ENCODE data around the gene IFNGR2. TPM values are rescaled to one million over a fixed set of nuclear protein-coding genes. Genes with fewer than 3 reads are reported as not detected.

IFNGR2 gene
- total RNA-seq, 1 experiment from 2014 or later = 52.1 TPM

GRCh38 chr21:33412832-33413519, 9.8 kb downstream of the IFNGR2 start:
- no peak overlapping the region for H3K4me2 ChIP-seq (ENCODE audit: low read depth, low read length, poor library complexity, severe bottlenecking)
- H3K27ac ChIP-seq (ENCODE audit: low read length) = no peak overlapping the region
- no peak overlapping the region for H3K4me3 ChIP-seq (ENCODE audit: low read length)
- H3K27me3 ChIP-seq (ENCODE audit: low read length) = no peaks in the 10 kb centered on the region
- H3K79me2 ChIP-seq (ENCODE audit: low read length) = peaks cover 89% of the 10 kb centered on the region
- no peak overlapping the region for H3K9ac ChIP-seq (ENCODE audit: low read length)
- H2AFZ ChIP-seq (ENCODE audit: low read length) = no peak overlapping the region
- peaks cover 15% of the 10 kb centered on the region; the same call in 1 of the 2 replicates for H3K36me3 ChIP-seq (ENCODE audit: insufficient read depth, low read length)
- H3K9me3 ChIP-seq (ENCODE audit: low read length) = no peaks in the 10 kb centered on the region
- no peaks in the 10 kb centered on the region for H3K4me1 ChIP-seq (ENCODE audit: low read length)
- peaks cover 22% of the 10 kb centered on the region; the same call in 1 of the 2 replicates for H4K20me1 ChIP-seq (ENCODE audit: insufficient read depth, low read depth, low read length)
- no peaks in the 10 kb centered on the region for H3K9me2 ChIP-seq (replicated peaks; ENCODE audit: insufficient read depth, low read length)
- DNase-seq = no peak

- Histone ChIP-seq H3K36me3 (ENCODE audit: insufficient read depth, low read length) (peaks cover 22% of the 10 kb centered on the region; the same call in 1 of the 2 replicates), H3K9ac (ENCODE audit: low read length) (no peak overlapping the region), H3K27me3 (ENCODE audit: low read length) (no peaks in the 10 kb centered on the region), H3K4me1 (ENCODE audit: low read length) (no peaks in the 10 kb centered on the region), H3K79me2 (ENCODE audit: low read length) (peaks cover 88% of the 10 kb centered on the region), H2AFZ (ENCODE audit: low read length) (no peak overlapping the region), H3K27ac (ENCODE audit: low read length) (no peak overlapping the region), H3K9me3 (ENCODE audit: low read length) (no peaks in the 10 kb centered on the region), H3K9me2 (replicated peaks; ENCODE audit: insufficient read depth, low read length) (no peaks in the 10 kb centered on the region), H3K4me2 (ENCODE audit: low read depth, low read length, poor library complexity, severe bottlenecking) (no peak overlapping the region), H4K20me1 (ENCODE audit: insufficient read depth, low read depth, low read length) (peaks cover 22% of the 10 kb centered on the region; the same call in 1 of the 2 replicates), H3K4me3 (ENCODE audit: low read length) (no peak overlapping the region)
- no peak for DNase-seq
Measured at GRCh38 chr21:33414068-33414467, 10.9 kb downstream of the IFNGR2 start.

GRCh38 chr21:33414926-33415325, 11.7 kb downstream of the IFNGR2 start:
- Histone ChIP-seq H3K9me3 (ENCODE audit: low read length) (no peaks in the 10 kb centered on the region), H3K4me2 (ENCODE audit: low read depth, low read length, poor library complexity, severe bottlenecking) (no peak overlapping the region), H3K27me3 (ENCODE audit: low read length) (no peaks in the 10 kb centered on the region), H3K9ac (ENCODE audit: low read length) (no peak overlapping the region), H3K9me2 (replicated peaks; ENCODE audit: insufficient read depth, low read length) (no peaks in the 10 kb centered on the region), H3K36me3 (ENCODE audit: insufficient read depth, low read length) (peaks cover 26% of the 10 kb centered on the region; the same call in 1 of the 2 replicates), H3K4me3 (ENCODE audit: low read length) (no peak overlapping the region), H2AFZ (ENCODE audit: low read length) (no peak overlapping the region), H3K4me1 (ENCODE audit: low read length) (no peaks in the 10 kb centered on the region), H3K79me2 (ENCODE audit: low read length) (peaks cover 88% of the 10 kb centered on the region), H3K27ac (ENCODE audit: low read length) (no peak overlapping the region), H4K20me1 (ENCODE audit: insufficient read depth, low read depth, low read length) (peaks cover 22% of the 10 kb centered on the region; the same call in 1 of the 2 replicates)
- DNase-seq = no peak

- Histone ChIP-seq H3K9ac (ENCODE audit: low read length) (no peak overlapping the region), H3K9me3 (ENCODE audit: low read length) (no peaks in the 10 kb centered on the region), H3K79me2 (ENCODE audit: low read length) (peaks cover 65% of the 10 kb centered on the region), H2AFZ (ENCODE audit: low read length) (no peak overlapping the region), H3K36me3 (ENCODE audit: insufficient read depth, low read length) (peaks cover 34% of the 10 kb centered on the region), H3K4me2 (ENCODE audit: low read depth, low read length, poor library complexity, severe bottlenecking) (no peak overlapping the region), H3K9me2 (replicated peaks; ENCODE audit: insufficient read depth, low read length) (no peaks in the 10 kb centered on the region), H3K27ac (ENCODE audit: low read length) (no peak overlapping the region), H3K27me3 (ENCODE audit: low read length) (no peaks in the 10 kb centered on the region), H4K20me1 (ENCODE audit: insufficient read depth, low read depth, low read length) (0 out of 2 replicates have a peak, but pooled peaks cover 5% of the 10 kb centered on the region), H3K4me3 (ENCODE audit: low read length) (no peak overlapping the region), H3K4me1 (ENCODE audit: low read length) (no peaks in the 10 kb centered on the region)
- DNase-seq = no peak
Measured at GRCh38 chr21:33418691-33419090, 15.5 kb downstream of the IFNGR2 start.

- H3K9ac ChIP-seq (ENCODE audit: low read length) = no peak overlapping the region
- H3K4me2 ChIP-seq (ENCODE audit: low read depth, low read length, poor library complexity, severe bottlenecking) = no peak overlapping the region
Measured at GRCh38 chr21:33419538-33420123, 16.4 kb downstream of the IFNGR2 start.

GRCh38 chr21:33421713-33422393, 18.6 kb downstream of the IFNGR2 start:
- Histone ChIP-seq H3K27me3 (ENCODE audit: low read length) (no peaks in the 10 kb centered on the region), H3K9me3 (ENCODE audit: low read length) (no peaks in the 10 kb centered on the region), H3K4me1 (ENCODE audit: low read length) (no peaks in the 10 kb centered on the region), H3K9ac (ENCODE audit: low read length) (no peak overlapping the region), H4K20me1 (ENCODE audit: insufficient read depth, low read depth, low read length) (no peaks in the 10 kb centered on the region), H3K79me2 (ENCODE audit: low read length) (peaks cover 38% of the 10 kb centered on the region), H3K4me3 (ENCODE audit: low read length) (no peak overlapping the region), H3K36me3 (ENCODE audit: insufficient read depth, low read length) (peaks cover 31% of the 10 kb centered on the region), H3K27ac (ENCODE audit: low read length) (no peak overlapping the region), H3K9me2 (replicated peaks; ENCODE audit: insufficient read depth, low read length) (no peaks in the 10 kb centered on the region), H2AFZ (ENCODE audit: low read length) (no peak overlapping the region), H3K4me2 (ENCODE audit: low read depth, low read length, poor library complexity, severe bottlenecking) (no peak overlapping the region)
- no peak for DNase-seq

More at GRCh38 chr21:33419538-33420123, 16.4 kb downstream of the IFNGR2 start:
- Histone ChIP-seq H3K4me1 (ENCODE audit: low read length) (no peaks in the 10 kb centered on the region), H3K9me2 (replicated peaks; ENCODE audit: insufficient read depth, low read length) (no peaks in the 10 kb centered on the region), H2AFZ (ENCODE audit: low read length) (no peak overlapping the region), H3K27ac (ENCODE audit: low read length) (no peak overlapping the region), H3K27me3 (ENCODE audit: low read length) (no peaks in the 10 kb centered on the region), H4K20me1 (ENCODE audit: insufficient read depth, low read depth, low read length) (no peaks in the 10 kb centered on the region), H3K36me3 (ENCODE audit: insufficient read depth, low read length) (peaks cover 34% of the 10 kb centered on the region), H3K79me2 (ENCODE audit: low read length) (peaks cover 56% of the 10 kb centered on the region), H3K9me3 (ENCODE audit: low read length) (no peaks in the 10 kb centered on the region), H3K4me3 (ENCODE audit: low read length) (no peak overlapping the region)
- no peak for DNase-seq

GRCh38 chr21:33424214-33424613, 21.0 kb downstream of the IFNGR2 start:
- no peak overlapping the region for H3K9ac ChIP-seq (ENCODE audit: low read length)
- peaks cover 19% of the 10 kb centered on the region for H3K79me2 ChIP-seq (ENCODE audit: low read length)
- H3K36me3 ChIP-seq (ENCODE audit: insufficient read depth, low read length) = peaks cover 32% of the 10 kb centered on the region
- no peak overlapping the region for H3K4me3 ChIP-seq (ENCODE audit: low read length)
- no peak for DNase-seq
- H3K4me2 ChIP-seq (ENCODE audit: low read depth, low read length, poor library complexity, severe bottlenecking) = no peak overlapping the region
- H2AFZ ChIP-seq (ENCODE audit: low read length) = no peak overlapping the region
- no peaks in the 10 kb centered on the region for H3K9me3 ChIP-seq (ENCODE audit: low read length)
- no peaks in the 10 kb centered on the region for H4K20me1 ChIP-seq (ENCODE audit: insufficient read depth, low read depth, low read length)
- H3K27me3 ChIP-seq (ENCODE audit: low read length) = no peaks in the 10 kb centered on the region
- H3K4me1 ChIP-seq (ENCODE audit: low read length) = no peaks in the 10 kb centered on the region
- H3K9me2 ChIP-seq (replicated peaks; ENCODE audit: insufficient read depth, low read length) = no peaks in the 10 kb centered on the region
- no peak overlapping the region for H3K27ac ChIP-seq (ENCODE audit: low read length)

GRCh38 chr21:33425825-33426224, 22.6 kb downstream of the IFNGR2 start:
- H2AFZ ChIP-seq (ENCODE audit: low read length) = no peak overlapping the region
- DNase-seq = no peak
- peaks cover 33% of the 10 kb centered on the region for H3K36me3 ChIP-seq (ENCODE audit: insufficient read depth, low read length)
- H3K4me3 ChIP-seq (ENCODE audit: low read length) = no peak overlapping the region
- H3K27me3 ChIP-seq (ENCODE audit: low read length) = no peaks in the 10 kb centered on the region
- no peak overlapping the region for H3K4me2 ChIP-seq (ENCODE audit: low read depth, low read length, poor library complexity, severe bottlenecking)
- no peaks in the 10 kb centered on the region for H4K20me1 ChIP-seq (ENCODE audit: insufficient read depth, low read depth, low read length)
- no peak overlapping the region for H3K9ac ChIP-seq (ENCODE audit: low read length)
- peaks cover 8% of the 10 kb centered on the region for H3K79me2 ChIP-seq (ENCODE audit: low read length)
- no peak overlapping the region for H3K27ac ChIP-seq (ENCODE audit: low read length)
- H3K9me2 ChIP-seq (replicated peaks; ENCODE audit: insufficient read depth, low read length) = no peaks in the 10 kb centered on the region
- H3K9me3 ChIP-seq (ENCODE audit: low read length) = no peaks in the 10 kb centered on the region
- no peaks in the 10 kb centered on the region for H3K4me1 ChIP-seq (ENCODE audit: low read length)
